K562 (cell line): ENCODE results near the gene CUTA. TPM values are rescaled to one million over a fixed set of nuclear protein-coding genes. Genes with fewer than 3 reads are reported as not detected.
A peak's percentile ranks its signal among the peaks of the same experiment; 100 is the strongest.

ENCODE experiments used
- CEBPG ChIP-seq, 3 experiments: fragments of 200-800 bp in 1 of 3; sonication (Bioruptor generic) in 1 of 3; sonication (generic) in 1 of 3; formaldehyde crosslinking in 1 of 3; IDR thresholded peaks in 2 of 3; conservative IDR thresholded peaks in 1 of 3; 2 replicates each; pipeline versions ENCODE4 v1.6.1 to v1.8.0; 2016 to 2022; ENCODE audit warnings: missing compliant biosample characterization in 2 of 3, missing genetic modification characterization in 2 of 3, mild to moderate bottlenecking in 1 of 3, missing genetic modification reagents in 1 of 3
- CHD1 ChIP-seq: fragments of 200-600 bp; sonication (generic); IDR thresholded peaks from one replicate; pipeline ENCODE4 v1.6.1; 2012; ENCODE audit warnings: mild to moderate bottlenecking, moderate library complexity, low read length, inconsistent platforms
- CREB1 ChIP-seq, 2 experiments: sonication (generic) in 1 of 2; formaldehyde crosslinking in 1 of 2; IDR thresholded peaks; 2 replicates each; pipeline versions ENCODE4 v1.6.1 to v1.8.0; 2012 to 2022; ENCODE audit warnings: inconsistent platforms in 1 of 2, mild to moderate bottlenecking in 1 of 2, missing genetic modification reagents in 1 of 2, moderate library complexity in 1 of 2
- EP400 ChIP-seq: fragments of 450-650 bp; IDR thresholded peaks from 2 replicates; pipeline ENCODE4 v1.6.1; 2017; ENCODE audit warnings: antibody characterized with exemption, mild to moderate bottlenecking, moderate library complexity
- FOXA1 ChIP-seq: fragments of 450-650 bp; IDR thresholded peaks from 2 replicates; pipeline ENCODE4 v1.6.1; 2016; ENCODE audit warnings: mild to moderate bottlenecking, borderline replicate concordance
- GATAD2A ChIP-seq: fragments of 450-650 bp; IDR thresholded peaks from 2 replicates; pipeline ENCODE4 v1.6.1; 2017
- HDAC1 ChIP-seq, 2 experiments: fragments of 450-650 bp; IDR thresholded peaks; 2 replicates each; pipeline ENCODE4 v1.6.1; 2016 to 2017; ENCODE audit warnings: inconsistent platforms in 1 of 2, mild to moderate bottlenecking in 1 of 2, moderate library complexity in 1 of 2
- HINFP ChIP-seq: fragments of 450-650 bp; conservative IDR thresholded peaks from 2 replicates; pipeline ENCODE4 v1.6.1; 2016; ENCODE audit warnings: missing genetic modification characterization, low read depth, mild to moderate bottlenecking, control low read depth, missing compliant biosample characterization
- HNRNPH1 ChIP-seq: fragments of 200-400 bp; formaldehyde crosslinking; optimal IDR thresholded peaks from 2 replicates; pipeline ENCODE3; 2017; ENCODE audit warnings: low read depth, mild to moderate bottlenecking, low read length, moderate library complexity
- HNRNPLL ChIP-seq: fragments of 200-400 bp; formaldehyde crosslinking; IDR thresholded peaks from 2 replicates; pipeline ENCODE4 v1.6.1; 2017; ENCODE audit warnings: low read length, low read depth, mild to moderate bottlenecking; ENCODE audit not compliant: poor library complexity, severe bottlenecking
- KDM4B ChIP-seq, 2 experiments: fragments of 450-650 bp in 1 of 2; sonication (generic) in 1 of 2; IDR thresholded peaks; 2 replicates each; pipeline ENCODE4 v1.6.1; 2016 to 2017; ENCODE audit warnings: borderline replicate concordance in 2 of 2, antibody characterized with exemption in 1 of 2, low read depth in 1 of 2, mild to moderate bottlenecking in 1 of 2
- NFRKB ChIP-seq: fragments of 450-650 bp; IDR thresholded peaks from 2 replicates; pipeline ENCODE4 v1.6.1; 2016; ENCODE audit warnings: low read depth
- NFXL1 ChIP-seq: fragments of 450-650 bp; formaldehyde crosslinking; IDR thresholded peaks from 2 replicates; pipeline ENCODE4 v1.4.0; 2021; ENCODE audit warnings: mild to moderate bottlenecking
- PHB2 ChIP-seq: fragments of 450-650 bp; IDR thresholded peaks from 2 replicates; pipeline ENCODE4 v1.6.1; 2017; ENCODE audit warnings: low read depth
- RUNX1 ChIP-seq: sonication (generic); IDR thresholded peaks from 2 replicates; pipeline ENCODE4 v1.6.1; 2016; ENCODE audit warnings: antibody characterized with exemption, low read depth
- ZNF263 ChIP-seq: sonication (generic); formaldehyde crosslinking; IDR thresholded peaks from 2 replicates; pipeline ENCODE4 v1.8.0; 2022; ENCODE audit warnings: mild to moderate bottlenecking, missing genetic modification reagents, borderline replicate concordance
- ZNF766 ChIP-seq: fragments of 200-800 bp; sonication (Bioruptor generic); conservative IDR thresholded peaks from 2 replicates; pipeline ENCODE4 v1.6.1; 2016; ENCODE audit warnings: missing genetic modification characterization, missing compliant biosample characterization
- polyA plus RNA-seq, 8 experiments: library from polyadenylated mRNA; depleted of rRNA in 4 of 8; stranded (reverse) in 5 of 8; unstranded in 3 of 8; fragments of >200 nt; fragmentation: Nextera tagmentation in 2 of 8; fragmentation: Illumina TruSeq in 1 of 8; extraction: Ambion mirVana in 2 of 8; extraction: Trizol in 1 of 8; gene quantifications; 2 replicates each; pipeline versions ENCODE4 v1.2.1 to v1.2.3, GENCODE V29; 2011 to 2014; ENCODE audit warnings: inconsistent platforms in 1 of 8, missing spikeins in 1 of 8
- total RNA-seq, 7 experiments: library from RNA; depleted of rRNA in 6 of 7; stranded (reverse); fragments of >200 nt in 6 of 7; fragmentation: Illumina TruSeq in 2 of 7; extraction: Trizol in 2 of 7; gene quantifications; 2 replicates each; pipeline versions ENCODE4 v1.2.1 to v1.2.3, GENCODE V29; 2011 to 2021; ENCODE audit warnings: low replicate concordance in 1 of 7
- TF ChIP-seq, protein P1 (sequence below): fragments of 250-450 bp; sonication (Bioruptor Pico); IDR thresholded peaks from 2 replicates; pipeline ENCODE4 v1.8.0; 2022; ENCODE audit warnings: moderate library complexity, mild to moderate bottlenecking, inconsistent platforms
- TF ChIP-seq, protein P2 (sequence below): fragments of 450-650 bp; IDR thresholded peaks from 2 replicates; pipeline ENCODE4 v1.6.1; 2016; ENCODE audit warnings: missing biosample characterization, missing genetic modification characterization
- TF ChIP-seq, protein P3 (sequence below): fragments of 450-650 bp; IDR thresholded peaks from 2 replicates; pipeline ENCODE4 v1.6.1; 2016

The CUTA gene
- total and polyA plus RNA-seq, 9 of the 15 experiments (the other 6 are each of a cell fraction or from before 2014, with no cell fraction given) = 166 to 682 (median 310) TPM

DNA sequence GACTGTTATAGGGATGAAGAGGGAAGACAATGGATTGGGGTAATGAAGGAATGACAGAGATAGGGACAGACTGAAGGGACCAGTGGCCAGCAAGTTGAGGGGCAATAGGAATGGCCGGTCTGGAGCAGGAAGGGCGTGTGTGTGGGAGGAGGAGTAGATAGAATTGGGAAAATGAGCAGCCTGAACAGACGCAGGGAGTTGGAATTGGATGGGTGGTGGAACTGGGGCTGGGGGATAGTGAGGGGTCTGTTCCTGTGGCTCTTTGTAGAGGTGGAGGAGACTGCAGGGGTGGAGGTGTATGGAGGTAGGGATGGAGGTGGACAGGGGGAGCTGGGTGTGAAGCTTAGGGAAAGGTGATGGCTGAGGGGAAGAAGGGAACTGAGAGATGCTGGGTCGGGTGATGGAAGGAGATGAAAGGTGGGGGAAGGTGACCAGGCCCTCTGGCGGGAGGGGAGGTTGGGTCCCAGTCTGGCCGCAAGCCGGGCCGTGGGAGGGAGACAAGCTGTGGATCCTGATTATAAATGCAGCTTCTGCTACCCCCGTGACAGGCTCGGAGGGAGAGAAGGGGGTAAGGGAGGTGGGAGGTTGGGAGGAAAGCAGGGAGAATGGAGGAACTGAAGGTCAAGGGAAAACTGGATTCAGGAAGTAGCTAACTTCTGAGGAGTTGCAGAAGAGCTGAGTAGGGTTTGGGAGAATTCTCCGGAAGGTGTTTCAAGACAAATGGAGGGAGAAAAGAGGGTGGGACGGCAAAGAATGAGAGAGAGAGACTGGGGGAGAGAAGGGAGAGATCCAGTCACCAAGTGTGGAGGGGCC is 7.2 kb upstream of the CUTA start (continued):
- TF ChIP-seq ZNF263 = no peak
- no peak; the same call in 1 of the 2 replicates for TF ChIP-seq EP400
- no peak for TF ChIP-seq CREB1 (IDR thresholded peaks at IDR 0.05)
- TF ChIP-seq CREB1 (CRISPR knock-in tag; IDR thresholded peaks at IDR 0.05) = no peak
- TF ChIP-seq CEBPG (CRISPR knock-in tag; IDR thresholded peaks at IDR 0.05) = no peak
- no peak for TF ChIP-seq CEBPG (tag; conservative IDR thresholded peaks at IDR 0.05 in 1 of 2, IDR thresholded peaks at IDR 0.05 in 1 of 2)
- no peak; a peak in 1 of 4 replicates for TF ChIP-seq KDM4B (IDR thresholded peaks at IDR 0.05; ENCODE audit: borderline replicate concordance in 2 of 2, low read depth in 1 of 2)
- peak; percentile 73; the same call in 1 of the 2 replicates for TF ChIP-seq PHB2
- TF ChIP-seq, protein P1, sequence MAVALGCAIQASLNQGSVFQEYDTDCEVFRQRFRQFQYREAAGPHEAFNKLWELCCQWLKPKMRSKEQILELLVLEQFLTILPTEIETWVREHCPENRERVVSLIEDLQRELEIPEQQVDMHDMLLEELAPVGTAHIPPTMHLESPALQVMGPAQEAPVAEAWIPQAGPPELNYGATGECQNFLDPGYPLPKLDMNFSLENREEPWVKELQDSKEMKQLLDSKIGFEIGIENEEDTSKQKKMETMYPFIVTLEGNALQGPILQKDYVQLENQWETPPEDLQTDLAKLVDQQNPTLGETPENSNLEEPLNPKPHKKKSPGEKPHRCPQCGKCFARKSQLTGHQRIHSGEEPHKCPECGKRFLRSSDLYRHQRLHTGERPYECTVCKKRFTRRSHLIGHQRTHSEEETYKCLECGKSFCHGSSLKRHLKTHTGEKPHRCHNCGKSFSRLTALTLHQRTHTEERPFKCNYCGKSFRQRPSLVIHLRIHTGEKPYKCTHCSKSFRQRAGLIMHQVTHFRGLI (CRISPR knock-in tag) = no peak
- TF ChIP-seq, protein P2, sequence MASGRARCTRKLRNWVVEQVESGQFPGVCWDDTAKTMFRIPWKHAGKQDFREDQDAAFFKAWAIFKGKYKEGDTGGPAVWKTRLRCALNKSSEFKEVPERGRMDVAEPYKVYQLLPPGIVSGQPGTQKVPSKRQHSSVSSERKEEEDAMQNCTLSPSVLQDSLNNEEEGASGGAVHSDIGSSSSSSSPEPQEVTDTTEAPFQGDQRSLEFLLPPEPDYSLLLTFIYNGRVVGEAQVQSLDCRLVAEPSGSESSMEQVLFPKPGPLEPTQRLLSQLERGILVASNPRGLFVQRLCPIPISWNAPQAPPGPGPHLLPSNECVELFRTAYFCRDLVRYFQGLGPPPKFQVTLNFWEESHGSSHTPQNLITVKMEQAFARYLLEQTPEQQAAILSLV (tag) = no peak
- TF ChIP-seq NFRKB = peak; percentile 94
- no peak for TF ChIP-seq ZNF766 (CRISPR knock-in tag)
- TF ChIP-seq RUNX1 = no peak
- peak in 1 of 2 experiments; percentile 82; a peak in 1 of 4 replicates for TF ChIP-seq HDAC1 (IDR thresholded peaks at IDR 0.05)
- TF ChIP-seq FOXA1 = no peak
- TF ChIP-seq HNRNPH1 = no peak
- TF ChIP-seq HINFP = 0 out of 2 replicates have a peak, but pooled peaks have one; percentile 12
- no peak for TF ChIP-seq NFXL1 (CRISPR knock-in tag)
- peak; percentile 50; the same call in 1 of the 2 replicates for TF ChIP-seq GATAD2A
- TF ChIP-seq CHD1 = no peak
- TF ChIP-seq, protein P3, sequence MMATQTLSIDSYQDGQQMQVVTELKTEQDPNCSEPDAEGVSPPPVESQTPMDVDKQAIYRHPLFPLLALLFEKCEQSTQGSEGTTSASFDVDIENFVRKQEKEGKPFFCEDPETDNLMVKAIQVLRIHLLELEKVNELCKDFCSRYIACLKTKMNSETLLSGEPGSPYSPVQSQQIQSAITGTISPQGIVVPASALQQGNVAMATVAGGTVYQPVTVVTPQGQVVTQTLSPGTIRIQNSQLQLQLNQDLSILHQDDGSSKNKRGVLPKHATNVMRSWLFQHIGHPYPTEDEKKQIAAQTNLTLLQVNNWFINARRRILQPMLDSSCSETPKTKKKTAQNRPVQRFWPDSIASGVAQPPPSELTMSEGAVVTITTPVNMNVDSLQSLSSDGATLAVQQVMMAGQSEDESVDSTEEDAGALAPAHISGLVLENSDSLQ = peak; percentile 35
- no peak for TF ChIP-seq HNRNPLL
